Cardiac fibroblast (primary cell): ENCODE measurements around the gene HOXA4.

Source experiments
- DNase-seq, 2 donors: peaks; one replicate each; pipeline versions ENCODE4 v3.0.0 to v3.0.0-alpha.2; 2010; ENCODE audit warnings: low read depth in 2 of 2
- H3K4me3 ChIP-seq, 2 donors: replicated peaks in 1 of 2; 1 replicate in 1 of 2; 2 replicates in 1 of 2; pipeline ENCODE4 v1.5.1; 2011; ENCODE audit warnings: low read depth in 2 of 2, low read length in 2 of 2, mild to moderate bottlenecking in 2 of 2, moderate library complexity in 1 of 2
- TF ChIP-seq, protein P1 (sequence below): IDR thresholded peaks from one replicate; pipeline ENCODE4 v1.5.1; 2011; ENCODE audit warnings: low read depth, mild to moderate bottlenecking, low read length, inconsistent platforms

Gene HOXA4

DNA sequence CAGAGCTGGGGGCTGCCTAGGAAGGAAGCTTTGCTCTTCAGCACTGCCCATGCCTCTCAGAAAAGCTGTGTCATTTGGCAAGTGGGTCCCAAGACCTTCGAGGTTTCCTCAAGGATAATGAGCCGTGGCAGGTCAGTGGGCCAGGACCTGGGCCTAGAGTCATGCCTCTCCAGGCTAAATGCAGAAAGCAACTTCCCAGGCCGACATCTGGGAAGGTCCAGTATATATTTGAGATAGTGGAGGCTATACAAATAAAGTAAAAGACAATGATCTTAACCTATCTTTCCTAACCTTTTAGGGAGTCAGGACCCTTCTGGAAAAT, 45.9 kb upstream of the HOXA4 start:
- DNase-seq: no peak
- TF ChIP-seq, protein P1, sequence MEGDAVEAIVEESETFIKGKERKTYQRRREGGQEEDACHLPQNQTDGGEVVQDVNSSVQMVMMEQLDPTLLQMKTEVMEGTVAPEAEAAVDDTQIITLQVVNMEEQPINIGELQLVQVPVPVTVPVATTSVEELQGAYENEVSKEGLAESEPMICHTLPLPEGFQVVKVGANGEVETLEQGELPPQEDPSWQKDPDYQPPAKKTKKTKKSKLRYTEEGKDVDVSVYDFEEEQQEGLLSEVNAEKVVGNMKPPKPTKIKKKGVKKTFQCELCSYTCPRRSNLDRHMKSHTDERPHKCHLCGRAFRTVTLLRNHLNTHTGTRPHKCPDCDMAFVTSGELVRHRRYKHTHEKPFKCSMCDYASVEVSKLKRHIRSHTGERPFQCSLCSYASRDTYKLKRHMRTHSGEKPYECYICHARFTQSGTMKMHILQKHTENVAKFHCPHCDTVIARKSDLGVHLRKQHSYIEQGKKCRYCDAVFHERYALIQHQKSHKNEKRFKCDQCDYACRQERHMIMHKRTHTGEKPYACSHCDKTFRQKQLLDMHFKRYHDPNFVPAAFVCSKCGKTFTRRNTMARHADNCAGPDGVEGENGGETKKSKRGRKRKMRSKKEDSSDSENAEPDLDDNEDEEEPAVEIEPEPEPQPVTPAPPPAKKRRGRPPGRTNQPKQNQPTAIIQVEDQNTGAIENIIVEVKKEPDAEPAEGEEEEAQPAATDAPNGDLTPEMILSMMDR: no peak
- H3K4me3 ChIP-seq: no peak overlapping the region

DNA sequence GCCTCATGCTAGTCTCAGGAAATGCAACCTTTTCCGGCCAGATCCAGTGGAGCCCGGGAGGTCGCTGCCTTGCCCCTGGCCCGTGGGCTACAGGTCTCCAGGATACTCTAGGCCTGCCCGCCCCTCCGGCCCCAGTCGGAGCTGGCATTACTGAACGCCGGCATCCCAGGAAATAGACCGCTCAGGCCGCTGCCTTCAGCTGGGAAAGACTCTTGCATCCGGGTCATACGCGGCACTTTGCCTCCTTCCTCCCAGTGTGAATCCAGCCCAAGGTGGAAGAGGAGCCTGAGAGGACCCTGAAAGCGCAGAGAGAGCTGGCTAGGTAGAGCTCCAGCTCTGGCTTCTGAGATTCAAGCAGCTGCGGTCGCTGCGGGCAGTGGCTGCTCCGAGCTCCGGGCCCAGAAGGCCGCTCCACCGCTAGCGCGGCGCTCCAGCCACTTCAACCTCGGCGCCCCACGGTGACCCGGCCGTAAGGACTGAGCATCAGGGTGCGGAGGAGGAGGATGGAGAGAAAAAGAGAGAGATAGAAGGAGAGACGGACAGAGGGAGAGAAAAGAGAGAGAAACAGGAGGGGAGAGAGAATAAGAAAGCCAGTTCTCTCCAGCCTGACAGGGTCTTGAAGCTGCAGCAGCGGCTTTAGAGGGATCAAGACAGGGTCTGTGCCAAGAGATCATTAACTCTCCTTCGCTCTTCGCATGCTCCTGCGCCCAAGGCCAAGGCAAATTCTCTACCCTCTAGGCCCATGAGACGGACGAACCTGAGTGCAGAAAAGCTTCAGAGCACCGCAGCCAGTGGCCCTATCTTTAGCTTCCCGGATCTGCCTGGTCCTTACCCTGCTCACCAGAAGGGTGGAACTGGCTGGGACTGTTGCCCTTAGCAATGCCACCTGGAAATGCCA, 45.3 kb upstream of the HOXA4 start:
- TF ChIP-seq, protein P1: no peak
- no peak for DNase-seq
- H3K4me3 ChIP-seq: no peak overlapping the region

DNA sequence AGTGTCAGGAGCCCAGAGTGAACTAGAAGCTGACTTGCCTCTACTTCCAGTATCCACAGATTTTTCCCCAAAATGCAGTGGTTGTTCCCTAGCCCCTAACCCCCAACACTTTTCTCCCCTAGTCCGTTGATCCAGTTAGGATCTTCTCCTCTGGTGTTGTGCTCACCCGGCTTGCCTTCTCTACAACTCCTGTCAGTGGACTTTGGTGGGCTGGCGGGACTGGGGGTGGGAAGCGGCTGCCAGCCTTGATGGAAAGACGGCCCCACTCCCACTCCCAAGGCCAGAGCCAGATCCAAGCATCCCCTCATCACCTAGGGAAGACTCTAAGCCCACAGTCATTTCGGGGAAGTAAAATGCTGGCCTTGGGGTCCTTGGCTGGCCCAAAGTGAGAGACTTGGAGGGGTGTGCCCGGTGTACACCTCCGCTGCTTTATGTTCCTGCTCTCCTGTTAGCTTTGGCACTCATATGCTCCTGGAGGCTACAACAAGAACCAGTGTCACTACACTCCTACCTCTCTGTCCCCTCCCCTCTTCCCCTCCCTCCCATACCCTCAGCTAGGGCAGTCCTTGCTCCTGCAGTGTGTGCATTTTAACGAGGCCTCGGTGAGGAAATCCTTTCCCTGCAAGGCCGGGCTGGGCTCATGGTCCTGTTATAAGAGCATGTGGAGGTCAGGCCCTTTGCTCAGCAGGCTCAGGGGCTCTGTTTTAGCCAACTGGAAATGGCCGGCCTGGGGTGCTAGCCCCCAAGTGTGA, 44.5 kb upstream of the HOXA4 start:
- TF ChIP-seq, protein P1: no peak
- H3K4me3 ChIP-seq: no peak overlapping the region
- DNase-seq: no peak

DNA sequence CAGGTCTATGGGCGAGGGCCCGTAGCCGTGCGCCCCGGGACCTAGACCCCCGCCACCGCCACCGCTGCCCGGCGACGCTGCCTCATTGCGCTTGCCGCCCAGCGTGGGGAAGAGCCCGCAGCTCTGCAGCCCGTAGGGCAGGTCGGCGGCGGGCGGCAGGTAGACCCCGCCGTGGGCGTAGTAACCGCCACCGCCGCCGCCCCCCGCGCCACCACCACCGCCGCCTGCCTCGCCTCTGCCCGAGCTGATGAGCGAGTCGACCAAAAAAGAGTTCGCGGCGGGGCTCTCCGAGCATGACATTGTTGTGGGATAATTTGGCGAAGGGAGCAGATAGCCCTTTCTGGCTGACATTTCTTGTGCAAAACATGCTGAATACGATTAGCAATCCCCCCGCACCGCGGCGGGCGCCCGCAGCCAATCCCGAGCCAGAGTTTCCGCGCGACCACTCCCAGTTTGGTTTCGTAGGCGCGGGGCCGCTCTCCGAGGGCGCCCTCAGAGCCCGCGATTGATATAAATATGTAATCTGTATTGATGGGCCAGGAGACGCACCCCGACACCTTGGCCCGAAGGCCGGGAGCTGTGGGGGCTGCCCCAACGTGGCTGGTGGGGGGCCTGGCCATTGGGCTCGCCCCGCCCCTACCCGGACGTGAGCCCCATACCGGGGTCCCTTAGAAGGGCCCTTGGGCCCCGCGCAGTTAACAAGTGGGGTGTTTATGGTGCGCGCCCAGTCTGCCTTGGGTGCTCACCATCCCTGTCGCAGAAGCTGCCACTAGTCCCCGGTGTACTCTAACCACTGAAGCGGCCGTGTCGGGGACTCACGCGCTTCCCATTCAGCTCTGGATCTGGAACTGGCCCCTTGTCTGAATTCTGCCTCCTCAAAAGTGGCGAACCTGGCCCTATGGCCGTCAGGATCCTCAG, 43.7 kb upstream of the HOXA4 start, which contains the start of gene HOXA10:
HOXA10 (minus strand) TSS at position 365 of the 918 bp plus-strand sequence; CDS start at position 351, 14 bp downstream.
- no peak for DNase-seq
- TF ChIP-seq, protein P1: no peak
- H3K4me3 ChIP-seq: no peak within 1 kb of the TSS

DNA sequence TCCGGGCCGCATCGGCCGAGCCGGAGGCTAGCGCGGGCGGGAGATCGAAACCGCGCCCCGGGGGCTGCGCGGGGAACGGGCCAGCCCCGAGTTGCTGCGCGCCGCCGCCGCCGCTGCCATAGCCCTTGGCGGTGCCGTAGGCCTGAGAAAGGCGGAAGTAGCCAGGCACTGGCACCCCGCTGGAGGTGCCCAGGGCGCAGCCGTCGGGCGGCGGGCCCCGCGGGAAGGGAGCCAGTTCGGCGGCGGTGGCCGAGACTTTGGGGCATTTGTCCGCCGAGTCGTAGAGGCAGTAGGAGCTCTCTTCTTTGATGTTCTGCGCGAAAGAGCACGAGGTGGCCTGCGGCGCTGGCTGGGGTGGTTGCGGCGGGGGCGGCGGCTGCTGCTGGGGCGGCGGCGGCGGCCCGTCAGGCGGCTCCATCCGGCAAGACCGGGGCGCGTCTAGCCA, 43.0 kb upstream of the HOXA4 start:
- TF ChIP-seq, protein P1: no peak
- H3K4me3 ChIP-seq: no peak overlapping the region
- DNase-seq: no peak

DNA sequence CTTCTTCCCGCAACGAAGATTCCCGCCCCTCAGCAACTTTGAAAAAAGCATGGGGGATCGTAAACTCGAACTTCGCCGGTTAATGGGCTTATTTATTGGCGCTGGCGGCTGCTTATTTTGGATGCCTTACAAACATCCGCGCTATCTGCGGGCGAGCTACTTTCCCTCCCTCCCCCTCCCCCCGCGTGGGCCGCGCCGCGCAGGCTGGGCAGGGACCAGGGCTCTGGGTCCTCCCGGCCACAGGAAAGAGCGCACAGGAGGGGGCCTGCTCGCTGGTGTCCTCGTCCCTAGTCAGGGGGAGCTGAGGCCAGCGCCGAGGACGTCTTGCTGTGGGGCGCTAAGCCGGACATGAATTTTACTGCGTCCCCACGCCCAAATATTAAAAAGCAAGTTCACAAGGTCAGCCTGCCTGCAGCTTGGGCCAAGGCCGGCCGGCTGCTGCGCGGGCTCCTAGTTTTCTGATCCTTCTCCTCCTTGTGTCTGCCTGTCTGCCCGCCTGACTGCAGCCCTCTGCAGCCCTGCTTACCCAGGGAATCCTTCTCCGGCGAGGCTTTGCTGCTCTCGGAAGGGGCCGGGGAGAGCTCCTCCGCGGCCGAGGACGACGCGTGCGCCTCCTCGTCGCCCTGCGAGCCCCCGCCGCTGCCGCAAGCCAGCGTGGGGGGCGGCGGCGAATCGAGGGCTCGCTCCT, 42.4 kb upstream of the HOXA4 start:
- no peak overlapping the region for H3K4me3 ChIP-seq
- TF ChIP-seq, protein P1: no peak
- DNase-seq: no peak
